Trophoblast cell (in vitro differentiated cells and primary cell): ENCODE data around the gene TSSK2.
A peak's percentile ranks its signal among the peaks of the same experiment; 100 is the strongest.

Experiments used
- DNase-seq, 2 donors: peaks; one replicate each; pipeline ENCODE4 v3.0.0-alpha.2; 2016
- H2AFZ ChIP-seq: 2 replicates; pipeline ENCODE4 v1.6.1; 2013; ENCODE audit warnings: low read length, moderate library complexity, mild to moderate bottlenecking; ENCODE audit not compliant: insufficient read depth, poor library complexity
- H2AK5ac ChIP-seq: 2 replicates; pipeline ENCODE4 v1.6.1; 2013; ENCODE audit warnings: mild to moderate bottlenecking, low read length
- H2BK120ac ChIP-seq: 2 replicates; pipeline ENCODE4 v1.6.1; 2013; ENCODE audit warnings: low read length, mild to moderate bottlenecking, moderate library complexity; ENCODE audit not compliant: insufficient read depth, poor library complexity
- H2BK12ac ChIP-seq: 2 replicates; pipeline ENCODE4 v1.6.1; 2013; ENCODE audit warnings: mild to moderate bottlenecking, low read length, moderate library complexity
- H2BK5ac ChIP-seq: 2 replicates; pipeline ENCODE4 v1.6.1; 2013; ENCODE audit warnings: low read length, low read depth, moderate library complexity, mild to moderate bottlenecking; ENCODE audit not compliant: poor library complexity
- H3K14ac ChIP-seq: 2 replicates; pipeline ENCODE4 v1.6.1; 2013; ENCODE audit warnings: mild to moderate bottlenecking, low read length
- H3K18ac ChIP-seq: 2 replicates; pipeline ENCODE4 v1.6.1; 2013; ENCODE audit warnings: mild to moderate bottlenecking, low read length
- H3K23ac ChIP-seq: 2 replicates; pipeline ENCODE4 v1.6.1; 2013; ENCODE audit warnings: low read length
- H3K27ac ChIP-seq: 2 replicates; pipeline ENCODE4 v1.5.1; 2013; ENCODE audit warnings: low read depth, mild to moderate bottlenecking, inconsistent platforms, low read length, moderate library complexity
- H3K27me3 ChIP-seq: 2 replicates; pipeline ENCODE4 v1.6.1; 2013; ENCODE audit warnings: inconsistent platforms, mild to moderate bottlenecking, low read length, moderate library complexity; ENCODE audit not compliant: insufficient read depth
- H3K36me3 ChIP-seq, 2 experiments: 1 replicate in 1 of 2; 2 replicates in 1 of 2; pipeline ENCODE4 v1.6.1; 2013; ENCODE audit warnings: low read length in 2 of 2, mild to moderate bottlenecking in 2 of 2, moderate library complexity in 1 of 2; ENCODE audit not compliant: insufficient read depth in 2 of 2, control insufficient read depth in 1 of 2
- H3K4ac ChIP-seq: 2 replicates; pipeline ENCODE4 v1.6.1; 2013; ENCODE audit warnings: low read depth, mild to moderate bottlenecking, low read length, moderate library complexity
- H3K4me1 ChIP-seq, 2 experiments: 1 replicate in 1 of 2; 2 replicates in 1 of 2; pipeline ENCODE4 v1.6.1; 2013; ENCODE audit warnings: low read length in 2 of 2, mild to moderate bottlenecking in 2 of 2, moderate library complexity in 1 of 2; ENCODE audit not compliant: insufficient read depth in 2 of 2, control insufficient read depth in 1 of 2
- H3K4me2 ChIP-seq: 2 replicates; pipeline ENCODE4 v1.6.1; 2013; ENCODE audit warnings: inconsistent platforms, mild to moderate bottlenecking, low read length, moderate library complexity
- H3K4me3 ChIP-seq: 2 replicates; pipeline ENCODE4 v1.5.1; 2013; ENCODE audit warnings: mild to moderate bottlenecking, low read depth, low read length, inconsistent platforms
- H3K79me1 ChIP-seq: one replicate; pipeline ENCODE4 v1.6.1; 2013; ENCODE audit warnings: low read length
- H3K79me2 ChIP-seq: 2 replicates; pipeline ENCODE4 v1.6.1; 2013; ENCODE audit warnings: low read length, mild to moderate bottlenecking; ENCODE audit not compliant: control insufficient read depth, insufficient read depth, poor library complexity
- H3K9ac ChIP-seq: 2 replicates; pipeline ENCODE4 v1.6.1; 2013; ENCODE audit warnings: mild to moderate bottlenecking, low read length
- H3K9me3 ChIP-seq: 2 replicates; pipeline ENCODE4 v1.6.1; 2013; ENCODE audit warnings: low read depth, mild to moderate bottlenecking, control low read depth, inconsistent platforms, low read length; ENCODE audit not compliant: insufficient read depth
- H4K12ac ChIP-seq: 2 replicates; pipeline ENCODE4 v1.6.1; 2013; ENCODE audit warnings: low read depth, mild to moderate bottlenecking, low read length, moderate library complexity
- H4K8ac ChIP-seq: 2 replicates; pipeline ENCODE4 v1.6.1; 2013; ENCODE audit warnings: low read depth, mild to moderate bottlenecking, low read length, moderate library complexity
- H4K91ac ChIP-seq: one replicate; pipeline ENCODE4 v1.6.1; 2013; ENCODE audit warnings: low read depth, mild to moderate bottlenecking, low read length, moderate library complexity
- WGBS: extraction: QIAGEN DNeasy Blood & Tissue Kit; methylation state at CpG from one replicate; pipeline ENCODE4 v1.1.7; 2013; ENCODE audit warnings: missing lambda C conversion rate; ENCODE audit not compliant: insufficient read length, insufficient coverage; ENCODE audit errors: extremely low coverage; 5-methylcytosine and 5-hydroxymethylcytosine counted together

Gene TSSK2

GRCh38 chr22:19113429-19113828 is 17.7 kb upstream of the TSSK2 start:
- Histone ChIP-seq H3K4me2 (no peak overlapping the region), H3K79me1 (no peaks in the 10 kb centered on the region), H2BK12ac (no peak overlapping the region), H2AK5ac (no peak overlapping the region), H3K36me3 (peaks cover 0 to 14% of the 10 kb centered on the region in 2 experiments), H4K8ac (no peak overlapping the region), H3K4me3 (no peak overlapping the region), H2BK120ac (no peak overlapping the region), H3K18ac (no peak overlapping the region), H2BK5ac (no peak overlapping the region), H3K27me3 (no peaks in the 10 kb centered on the region), H3K27ac (no peak overlapping the region), H3K4ac (peak overlapping the region; percentile 29), H3K14ac (no peak overlapping the region), H3K23ac (no peak overlapping the region), H4K91ac (no peak overlapping the region), H3K9ac (no peak overlapping the region), H3K79me2 (peaks cover 12% of the 10 kb centered on the region), H3K4me1 (no peaks in the 10 kb centered on the region), H4K12ac (no peak overlapping the region), H3K9me3 (peaks cover 1% of the 10 kb centered on the region), H2AFZ (no peak overlapping the region)
- DNase-seq, result no peak
- no CpG with 5 or more reads among the region's 5 CpGs for WGBS

GRCh38 chr22:19114984-19115552 is 16.0 kb upstream of the TSSK2 start:
- Histone ChIP-seq H3K14ac (no peak overlapping the region), H3K27me3 (no peaks in the 10 kb centered on the region), H3K27ac (no peak overlapping the region), H3K9ac (no peak overlapping the region), H3K79me2 (peaks cover 23% of the 10 kb centered on the region), H2AK5ac (no peak overlapping the region), H2BK12ac (no peak overlapping the region), H3K9me3 (peaks cover 3% of the 10 kb centered on the region), H3K36me3 (peaks cover 5 to 22% of the 10 kb centered on the region in 2 experiments), H3K4me2 (no peak overlapping the region), H3K4ac (peak overlapping the region; percentile 88), H4K91ac (no peak overlapping the region), H4K12ac (no peak overlapping the region), H3K4me1 (peaks cover under 1 to 2% of the 10 kb centered on the region in 2 experiments), H2BK120ac (no peak overlapping the region), H2AFZ (no peak overlapping the region), H3K18ac (no peak overlapping the region), H3K79me1 (no peaks in the 10 kb centered on the region), H4K8ac (no peak overlapping the region), H3K23ac (no peak overlapping the region), H2BK5ac (no peak overlapping the region), H3K4me3 (no peak overlapping the region)
- no CpG with 5 or more reads among the region's 4 CpGs for WGBS
- no peak for DNase-seq

- Histone ChIP-seq H3K79me2 (peaks cover 26% of the 10 kb centered on the region), H3K9me3 (peaks cover 3% of the 10 kb centered on the region), H4K91ac (no peak overlapping the region), H3K36me3 (peaks cover 9 to 26% of the 10 kb centered on the region in 2 experiments), H2BK120ac (no peak overlapping the region), H2AFZ (no peak overlapping the region), H2BK5ac (no peak overlapping the region), H3K79me1 (no peaks in the 10 kb centered on the region), H3K4me3 (no peak overlapping the region), H3K27me3 (no peaks in the 10 kb centered on the region), H3K4me1 (peaks cover 5 to 8% of the 10 kb centered on the region in 2 experiments), H3K14ac (no peak overlapping the region), H3K27ac (no peak overlapping the region), H4K12ac (no peak overlapping the region), H3K9ac (no peak overlapping the region), H2AK5ac (no peak overlapping the region), H3K4ac (peak overlapping the region; percentile 57), H3K23ac (no peak overlapping the region), H3K18ac (no peak overlapping the region), H4K8ac (no peak overlapping the region), H2BK12ac (no peak overlapping the region), H3K4me2 (no peak overlapping the region)
- no CpG with 5 or more reads among the region's 4 CpGs for WGBS
- no peak for DNase-seq
These were observed 15.5 kb upstream of the TSSK2 start for GRCh38 chr22:19115628-19116027.

GRCh38 chr22:19117111-19117512 is 14.0 kb upstream of the TSSK2 start:
- Histone ChIP-seq H2AFZ (no peak overlapping the region), H3K4me3 (no peak overlapping the region), H2BK5ac (no peak overlapping the region), H3K14ac (no peak overlapping the region), H2BK12ac (no peak overlapping the region), H3K4me1 (peaks cover 11 to 13% of the 10 kb centered on the region in 2 experiments), H4K8ac (no peak overlapping the region), H3K9me3 (peaks cover 3% of the 10 kb centered on the region), H3K18ac (no peak overlapping the region), H3K4ac (peak overlapping the region; percentile 31), H3K36me3 (peaks cover 9 to 23% of the 10 kb centered on the region in 2 experiments), H3K9ac (no peak overlapping the region), H4K91ac (no peak overlapping the region), H2AK5ac (no peak overlapping the region), H3K79me1 (peaks cover 8% of the 10 kb centered on the region), H3K79me2 (peaks cover 32% of the 10 kb centered on the region), H3K23ac (no peak overlapping the region), H3K27ac (no peak overlapping the region), H4K12ac (no peak overlapping the region), H2BK120ac (no peak overlapping the region), H3K27me3 (no peaks in the 10 kb centered on the region), H3K4me2 (no peak overlapping the region)
- no peak for DNase-seq
- no CpG with 5 or more reads among the region's 9 CpGs for WGBS
